HEK293 (cell line): Measurements from ENCODE around the gene PKD2L1.

Experiments used
- CTCF ChIA-PET: fragments of 350-600 bp; formaldehyde crosslinking; extraction: SDS; loops from one replicate; lab custom pipeline; 2021; ENCODE audit warnings: antibody characterized with exemption; lab: Yijun Ruan, JAX
- POLR2A ChIA-PET: fragments of 300-600 bp; formaldehyde crosslinking; extraction: SDS; loops from one replicate; lab custom pipeline; 2020; ENCODE audit warnings: antibody characterized with exemption, inconsistent platforms; lab: Yijun Ruan, JAX
- H3K27ac ChIP-seq: fragments of 200-500 bp; sonication (Bioruptor generic); 2 replicates; pipeline ENCODE4 v1.5.1; 2014; ENCODE audit warnings: low read depth, low read length, control low read depth, inconsistent platforms; ENCODE audit errors: extremely low read depth
- H3K36me3 ChIP-seq, 2 experiments: fragments of 200-500 bp in 1 of 2; sonication (Bioruptor generic) in 1 of 2; 1 replicate in 1 of 2; 2 replicates in 1 of 2; pipeline ENCODE4 v1.5.1; 2014 to 2017; ENCODE audit warnings: inconsistent platforms in 2 of 2, low read length in 2 of 2; ENCODE audit not compliant: control insufficient read depth in 2 of 2, insufficient read depth in 1 of 2
- H3K4me1 ChIP-seq: fragments of 200-500 bp; sonication (Bioruptor generic); 2 replicates; pipeline ENCODE4 v1.5.1; 2014; ENCODE audit warnings: mild to moderate bottlenecking, low read length, inconsistent platforms; ENCODE audit not compliant: control insufficient read depth, insufficient read depth
- H3K4me3 ChIP-seq: 2 replicates; pipeline ENCODE4 v1.5.1; 2011; ENCODE audit warnings: low read depth, mild to moderate bottlenecking, control low read depth, low read length, moderate library complexity
- H3K9me3 ChIP-seq: fragments of 200-500 bp; sonication (Bioruptor generic); 2 replicates; pipeline ENCODE4 v1.5.1; 2014; ENCODE audit warnings: low read depth, low read length, inconsistent platforms; ENCODE audit not compliant: control insufficient read depth, insufficient read depth
- BCL11B ChIP-seq: fragments of 450-650 bp; formaldehyde crosslinking; IDR thresholded peaks from 2 replicates; pipeline ENCODE4 v1.5.1; 2016; ENCODE audit warnings: low read depth, missing biosample characterization, missing genetic modification characterization
- EGR2 ChIP-seq: fragments of 450-650 bp; formaldehyde crosslinking; IDR thresholded peaks from 2 replicates; pipeline ENCODE4 v1.5.1; 2016; ENCODE audit warnings: low read depth, missing biosample characterization, missing genetic modification characterization
- GLI4 ChIP-seq: fragments of 450-650 bp; formaldehyde crosslinking; IDR thresholded peaks from 2 replicates; pipeline ENCODE4 v1.5.1; 2016; ENCODE audit warnings: missing biosample characterization, missing genetic modification characterization
- GLIS1 ChIP-seq: fragments of 450-650 bp; formaldehyde crosslinking; IDR thresholded peaks from 2 replicates; pipeline ENCODE4 v1.5.1; 2016; ENCODE audit warnings: missing biosample characterization, missing genetic modification characterization
- SALL2 ChIP-seq: fragments of 450-650 bp; formaldehyde crosslinking; IDR thresholded peaks from 2 replicates; pipeline ENCODE4 v1.5.0; 2017; ENCODE audit warnings: missing biosample characterization, mild to moderate bottlenecking, missing genetic modification characterization, borderline replicate concordance
- TRIM28 ChIP-seq: IDR thresholded peaks from 2 replicates; pipeline ENCODE4 v1.6.1; 2011; ENCODE audit warnings: low read length, control low read depth, borderline replicate concordance
- ZFHX2 ChIP-seq: fragments of 450-650 bp; formaldehyde crosslinking; conservative IDR thresholded peaks from 2 replicates; pipeline ENCODE4 v1.5.1; 2016; ENCODE audit warnings: missing biosample characterization, missing genetic modification characterization
- ZNF2 ChIP-seq: fragments of 450-650 bp; formaldehyde crosslinking; IDR thresholded peaks from 2 replicates; pipeline ENCODE4 v1.5.1; 2016; ENCODE audit warnings: missing biosample characterization, missing genetic modification characterization
- ZNF335 ChIP-seq: fragments of 450-650 bp; formaldehyde crosslinking; conservative IDR thresholded peaks from 2 replicates; pipeline ENCODE4 v1.5.1; 2016; ENCODE audit warnings: missing biosample characterization, missing genetic modification characterization
- ZNF529 ChIP-seq: fragments of 450-650 bp; formaldehyde crosslinking; IDR thresholded peaks from 2 replicates; pipeline ENCODE4 v1.5.1; 2017; ENCODE audit warnings: missing genetic modification characterization, missing biosample characterization; ENCODE audit not compliant: insufficient replicate concordance
- ZNF626 ChIP-seq: fragments of 450-650 bp; sonication (Bioruptor Pico); formaldehyde crosslinking; IDR thresholded peaks from 2 replicates; pipeline ENCODE4 v1.5.1; 2018; ENCODE audit warnings: missing biosample characterization, missing genetic modification characterization, inconsistent platforms
- ZNF747 ChIP-seq: fragments of 450-650 bp; formaldehyde crosslinking; IDR thresholded peaks from 2 replicates; pipeline ENCODE4 v1.5.1; 2016; ENCODE audit warnings: missing biosample characterization, missing genetic modification characterization
- TF ChIP-seq, protein P1 (sequence below): fragments of 450-650 bp; formaldehyde crosslinking; IDR thresholded peaks from 2 replicates; pipeline ENCODE4 v1.5.1; 2016; ENCODE audit warnings: missing biosample characterization, missing genetic modification characterization
- TF ChIP-seq, protein P2 (sequence below): fragments of 450-650 bp; formaldehyde crosslinking; IDR thresholded peaks from 2 replicates; pipeline ENCODE4; 2016; ENCODE audit warnings: missing biosample characterization, missing genetic modification characterization
- TF ChIP-seq, protein P3 (sequence below): fragments of 450-650 bp; formaldehyde crosslinking; IDR thresholded peaks from 2 replicates; pipeline ENCODE4 v1.5.1; 2016; ENCODE audit warnings: missing biosample characterization, missing genetic modification characterization
- TF ChIP-seq, protein P4 (sequence below): fragments of 450-650 bp; formaldehyde crosslinking; IDR thresholded peaks from 2 replicates; pipeline ENCODE4 v1.5.1; 2016; ENCODE audit warnings: missing biosample characterization, missing genetic modification characterization
- TF ChIP-seq, protein P5 (sequence below): fragments of 450-650 bp; formaldehyde crosslinking; IDR thresholded peaks from 2 replicates; pipeline ENCODE4 v1.5.1; 2017; ENCODE audit warnings: missing biosample characterization, missing genetic modification characterization
- TF ChIP-seq, protein P6 (sequence below): fragments of 450-650 bp; formaldehyde crosslinking; IDR thresholded peaks from 2 replicates; pipeline ENCODE4 v1.5.1; 2016; ENCODE audit warnings: missing biosample characterization, missing genetic modification characterization

The PKD2L1 gene

DNA sequence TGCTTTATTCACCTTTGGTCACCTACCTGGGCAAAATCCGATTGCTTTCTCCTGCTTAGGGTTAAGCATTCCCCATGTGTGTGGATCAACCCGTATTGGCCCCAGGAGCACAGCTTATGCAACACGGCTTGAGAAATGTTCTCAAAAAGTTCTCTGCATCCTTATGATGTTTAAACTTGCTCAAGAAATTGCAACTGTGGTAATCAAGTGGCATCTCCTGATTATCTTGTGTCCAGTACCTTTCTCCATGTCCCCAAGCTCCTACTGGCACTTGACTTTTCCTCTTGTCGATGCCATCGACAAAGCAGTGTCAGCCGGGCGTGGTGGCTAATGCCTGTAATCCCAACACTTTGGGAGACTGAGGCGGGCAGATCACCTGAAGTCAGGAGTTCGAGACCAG, 4.7 kb upstream of the PKD2L1 start:
- Histone ChIP-seq H3K36me3 (no peaks in the 10 kb centered on the region), H3K4me1 (no peaks in the 10 kb centered on the region), H3K27ac (no peak overlapping the region), H3K9me3 (no peaks in the 10 kb centered on the region), H3K4me3 (no peak overlapping the region)
- ChIA-PET CTCF (interaction anchor here (1.3 to 20.2 kb wide), 3 partner anchors 26 to 174 kb away, joined by 3 to 342 read pairs (median 4); no protein-coding TSS in a partner anchor), POLR2A (no interaction called here)
- TF ChIP-seq, protein P1, sequence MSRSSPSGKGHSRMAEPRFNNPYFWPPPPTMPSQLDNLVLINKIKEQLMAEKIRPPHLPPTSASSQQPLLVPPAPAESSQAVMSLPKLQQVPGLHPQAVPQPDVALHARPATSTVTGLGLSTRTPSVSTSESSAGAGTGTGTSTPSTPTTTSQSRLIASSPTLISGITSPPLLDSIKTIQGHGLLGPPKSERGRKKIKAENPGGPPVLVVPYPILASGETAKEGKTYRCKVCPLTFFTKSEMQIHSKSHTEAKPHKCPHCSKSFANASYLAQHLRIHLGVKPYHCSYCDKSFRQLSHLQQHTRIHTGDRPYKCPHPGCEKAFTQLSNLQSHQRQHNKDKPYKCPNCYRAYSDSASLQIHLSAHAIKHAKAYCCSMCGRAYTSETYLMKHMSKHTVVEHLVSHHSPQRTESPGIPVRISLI (tag by site-specific recombination), result no peak
- no peak for TF ChIP-seq ZNF2 (tag by site-specific recombination)
- TF ChIP-seq BCL11B (tag by site-specific recombination), result no peak
- TF ChIP-seq TRIM28, result no peak
- TF ChIP-seq, protein P2, sequence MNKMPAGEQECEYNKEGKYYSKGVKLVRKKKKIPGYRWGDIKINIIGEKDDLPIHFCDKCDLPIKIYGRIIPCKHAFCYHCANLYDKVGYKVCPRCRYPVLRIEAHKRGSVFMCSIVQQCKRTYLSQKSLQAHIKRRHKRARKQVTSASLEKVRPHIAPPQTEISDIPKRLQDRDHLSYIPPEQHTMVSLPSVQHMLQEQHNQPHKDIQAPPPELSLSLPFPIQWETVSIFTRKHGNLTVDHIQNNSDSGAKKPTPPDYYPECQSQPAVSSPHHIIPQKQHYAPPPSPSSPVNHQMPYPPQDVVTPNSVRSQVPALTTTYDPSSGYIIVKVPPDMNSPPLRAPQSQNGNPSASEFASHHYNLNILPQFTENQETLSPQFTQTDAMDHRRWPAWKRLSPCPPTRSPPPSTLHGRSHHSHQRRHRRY (tag by site-specific recombination), result no peak
- TF ChIP-seq, protein P3, sequence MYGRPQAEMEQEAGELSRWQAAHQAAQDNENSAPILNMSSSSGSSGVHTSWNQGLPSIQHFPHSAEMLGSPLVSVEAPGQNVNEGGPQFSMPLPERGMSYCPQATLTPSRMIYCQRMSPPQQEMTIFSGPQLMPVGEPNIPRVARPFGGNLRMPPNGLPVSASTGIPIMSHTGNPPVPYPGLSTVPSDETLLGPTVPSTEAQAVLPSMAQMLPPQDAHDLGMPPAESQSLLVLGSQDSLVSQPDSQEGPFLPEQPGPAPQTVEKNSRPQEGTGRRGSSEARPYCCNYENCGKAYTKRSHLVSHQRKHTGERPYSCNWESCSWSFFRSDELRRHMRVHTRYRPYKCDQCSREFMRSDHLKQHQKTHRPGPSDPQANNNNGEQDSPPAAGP (tag by site-specific recombination), result no peak
- TF ChIP-seq, protein P4, sequence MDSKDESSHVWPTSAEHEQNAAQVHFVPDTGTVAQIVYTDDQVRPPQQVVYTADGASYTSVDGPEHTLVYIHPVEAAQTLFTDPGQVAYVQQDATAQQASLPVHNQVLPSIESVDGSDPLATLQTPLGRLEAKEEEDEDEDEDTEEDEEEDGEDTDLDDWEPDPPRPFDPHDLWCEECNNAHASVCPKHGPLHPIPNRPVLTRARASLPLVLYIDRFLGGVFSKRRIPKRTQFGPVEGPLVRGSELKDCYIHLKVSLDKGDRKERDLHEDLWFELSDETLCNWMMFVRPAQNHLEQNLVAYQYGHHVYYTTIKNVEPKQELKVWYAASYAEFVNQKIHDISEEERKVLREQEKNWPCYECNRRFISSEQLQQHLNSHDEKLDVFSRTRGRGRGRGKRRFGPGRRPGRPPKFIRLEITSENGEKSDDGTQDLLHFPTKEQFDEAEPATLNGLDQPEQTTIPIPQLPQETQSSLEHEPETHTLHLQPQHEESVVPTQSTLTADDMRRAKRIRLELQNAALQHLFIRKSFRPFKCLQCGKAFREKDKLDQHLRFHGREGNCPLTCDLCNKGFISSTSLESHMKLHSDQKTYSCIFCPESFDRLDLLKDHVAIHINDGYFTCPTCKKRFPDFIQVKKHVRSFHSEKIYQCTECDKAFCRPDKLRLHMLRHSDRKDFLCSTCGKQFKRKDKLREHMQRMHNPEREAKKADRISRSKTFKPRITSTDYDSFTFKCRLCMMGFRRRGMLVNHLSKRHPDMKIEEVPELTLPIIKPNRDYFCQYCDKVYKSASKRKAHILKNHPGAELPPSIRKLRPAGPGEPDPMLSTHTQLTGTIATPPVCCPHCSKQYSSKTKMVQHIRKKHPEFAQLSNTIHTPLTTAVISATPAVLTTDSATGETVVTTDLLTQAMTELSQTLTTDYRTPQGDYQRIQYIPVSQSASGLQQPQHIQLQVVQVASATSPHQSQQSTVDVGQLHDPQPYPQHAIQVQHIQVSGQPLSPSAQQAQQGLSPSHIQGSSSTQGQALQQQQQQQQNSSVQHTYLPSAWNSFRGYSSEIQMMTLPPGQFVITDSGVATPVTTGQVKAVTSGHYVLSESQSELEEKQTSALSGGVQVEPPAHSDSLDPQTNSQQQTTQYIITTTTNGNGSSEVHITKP (tag by site-specific recombination), result no peak
- TF ChIP-seq ZNF626, result no peak
- TF ChIP-seq GLI4 (tag by site-specific recombination), result no peak

DNA sequence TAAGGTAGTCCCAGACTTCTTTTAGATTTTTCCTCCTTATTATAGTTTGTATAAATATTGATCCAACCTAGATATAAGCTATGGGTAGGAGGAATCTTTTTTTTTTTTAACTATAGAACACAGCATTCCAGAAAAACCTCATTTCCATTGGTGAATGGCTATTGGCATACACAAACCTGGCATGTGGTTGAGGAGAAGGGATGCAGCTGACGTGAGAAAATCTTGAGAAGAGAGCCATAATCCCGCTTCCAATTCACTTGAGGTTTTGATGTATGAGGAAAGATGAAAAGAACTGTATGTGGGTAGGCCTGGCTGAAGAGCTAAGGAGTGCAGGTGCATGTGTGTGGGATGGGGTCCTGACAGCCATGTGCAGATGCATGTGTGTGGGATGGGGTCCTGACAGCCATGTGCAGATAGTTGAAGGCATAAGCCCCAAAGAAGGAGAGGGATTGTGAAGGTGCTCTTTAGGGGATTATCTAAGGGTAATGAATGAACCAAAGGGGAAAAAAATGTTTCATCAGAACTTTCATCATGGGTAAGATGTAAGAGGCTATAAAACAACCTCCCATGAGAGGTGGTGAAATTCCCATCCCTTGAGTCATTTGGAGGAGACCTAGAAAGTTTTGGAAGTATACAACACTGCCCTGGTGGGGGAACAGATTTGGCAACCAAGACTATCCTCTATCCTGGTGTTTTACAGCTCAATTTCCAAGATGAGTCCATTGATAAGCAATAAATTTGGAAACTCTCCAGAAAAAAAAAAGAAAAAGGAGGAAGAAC, 3.8 kb upstream of the PKD2L1 start:
- ChIA-PET CTCF (interaction anchor here (1.3 to 20.2 kb wide), 4 partner anchors 25 to 185 kb away, joined by 3 to 342 read pairs (median 4); no protein-coding TSS in a partner anchor), POLR2A (interaction anchor here (1.1 kb wide), 1 partner anchor 13 kb away, joined by 3 read pairs; the partner anchor contains the start of gene SCD)

More for the DNA sequence above, 3.8 kb upstream of the PKD2L1 start:
- Histone ChIP-seq H3K9me3 (no peaks in the 10 kb centered on the region), H3K4me1 (no peaks in the 10 kb centered on the region), H3K27ac (no peak overlapping the region), H3K4me3 (no peak overlapping the region), H3K36me3 (no peaks in the 10 kb centered on the region)
- TF ChIP-seq ZNF747 (no peak), GLIS1 (tag by site-specific recombination) (peak; percentile 31; the same call in 1 of the 2 replicates), ZFHX2 (tag by site-specific recombination) (peak; percentile 85), ZNF335 (tag by site-specific recombination) (peak; percentile 71), SALL2 (tag by site-specific recombination) (no peak), ZNF529 (tag by site-specific recombination) (no peak), EGR2 (peak; percentile 67)
- TF ChIP-seq, protein P5, sequence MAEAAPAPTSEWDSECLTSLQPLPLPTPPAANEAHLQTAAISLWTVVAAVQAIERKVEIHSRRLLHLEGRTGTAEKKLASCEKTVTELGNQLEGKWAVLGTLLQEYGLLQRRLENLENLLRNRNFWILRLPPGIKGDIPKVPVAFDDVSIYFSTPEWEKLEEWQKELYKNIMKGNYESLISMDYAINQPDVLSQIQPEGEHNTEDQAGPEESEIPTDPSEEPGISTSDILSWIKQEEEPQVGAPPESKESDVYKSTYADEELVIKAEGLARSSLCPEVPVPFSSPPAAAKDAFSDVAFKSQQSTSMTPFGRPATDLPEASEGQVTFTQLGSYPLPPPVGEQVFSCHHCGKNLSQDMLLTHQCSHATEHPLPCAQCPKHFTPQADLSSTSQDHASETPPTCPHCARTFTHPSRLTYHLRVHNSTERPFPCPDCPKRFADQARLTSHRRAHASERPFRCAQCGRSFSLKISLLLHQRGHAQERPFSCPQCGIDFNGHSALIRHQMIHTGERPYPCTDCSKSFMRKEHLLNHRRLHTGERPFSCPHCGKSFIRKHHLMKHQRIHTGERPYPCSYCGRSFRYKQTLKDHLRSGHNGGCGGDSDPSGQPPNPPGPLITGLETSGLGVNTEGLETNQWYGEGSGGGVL (tag by site-specific recombination), result peak; percentile 74
- TF ChIP-seq, protein P4 (tag by site-specific recombination), result peak; percentile 46; the same call in 1 of the 2 replicates
- TF ChIP-seq, protein P6, sequence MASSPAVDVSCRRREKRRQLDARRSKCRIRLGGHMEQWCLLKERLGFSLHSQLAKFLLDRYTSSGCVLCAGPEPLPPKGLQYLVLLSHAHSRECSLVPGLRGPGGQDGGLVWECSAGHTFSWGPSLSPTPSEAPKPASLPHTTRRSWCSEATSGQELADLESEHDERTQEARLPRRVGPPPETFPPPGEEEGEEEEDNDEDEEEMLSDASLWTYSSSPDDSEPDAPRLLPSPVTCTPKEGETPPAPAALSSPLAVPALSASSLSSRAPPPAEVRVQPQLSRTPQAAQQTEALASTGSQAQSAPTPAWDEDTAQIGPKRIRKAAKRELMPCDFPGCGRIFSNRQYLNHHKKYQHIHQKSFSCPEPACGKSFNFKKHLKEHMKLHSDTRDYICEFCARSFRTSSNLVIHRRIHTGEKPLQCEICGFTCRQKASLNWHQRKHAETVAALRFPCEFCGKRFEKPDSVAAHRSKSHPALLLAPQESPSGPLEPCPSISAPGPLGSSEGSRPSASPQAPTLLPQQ (tag by site-specific recombination), result 0 out of 2 replicates have a peak, but pooled peaks have one; percentile 16
